Activated CD8-positive, alpha-beta memory T cell treated with anti-CD3 and anti-CD28 coated beads, Interleukin-2, amount 50 U/mL, for 1 hour (primary cell): ENCODE data around the gene ATG7.
"Not testable (repeated sequence)": the region's sequence is repeated elsewhere in the genome, so short reads cannot be mapped to it uniquely, and the experiment has no call there.

Experiments
- DNase-seq: peaks from one replicate; pipeline ENCODE4 v3.0.0-alpha.2; 2020; ENCODE audit errors: extremely low read depth

Gene ATG7

GRCh38 chr3:11424277-11424676 is 152.1 kb downstream of the ATG7 start:
- no peak for DNase-seq

GRCh38 chr3:11430207-11430606 is 158.0 kb downstream of the ATG7 start:
- DNase-seq = no peak

- no peak for DNase-seq
Observed at GRCh38 chr3:11430624-11431023, 158.4 kb downstream of the ATG7 start.

GRCh38 chr3:11431319-11431718 is 159.1 kb downstream of the ATG7 start:
- DNase-seq = no peak

- DNase-seq = no peak
Observed at GRCh38 chr3:11434017-11434526, 161.9 kb downstream of the ATG7 start.

- DNase-seq = no peak
Observed at GRCh38 chr3:11434563-11435096, 162.4 kb downstream of the ATG7 start.

GRCh38 chr3:11435440-11436165 is 163.4 kb downstream of the ATG7 start:
- no peak for DNase-seq

GRCh38 chr3:11436775-11437174 is 164.6 kb downstream of the ATG7 start:
- no peak for DNase-seq

GRCh38 chr3:11437506-11437905 is 165.3 kb downstream of the ATG7 start:
- no peak for DNase-seq

- DNase-seq = no peak
Observed at GRCh38 chr3:11438646-11439045, 166.4 kb downstream of the ATG7 start.

- not testable (repeated sequence) for DNase-seq
Observed at GRCh38 chr3:11441346-11441745, 169.1 kb downstream of the ATG7 start.

- no peak for DNase-seq
Observed at GRCh38 chr3:11444404-11444803, 172.2 kb downstream of the ATG7 start.

- not testable (repeated sequence) for DNase-seq
Observed at GRCh38 chr3:11445193-11445592, 173.0 kb downstream of the ATG7 start.

GRCh38 chr3:11445883-11446282 is 173.7 kb downstream of the ATG7 start:
- DNase-seq = no peak

GRCh38 chr3:11447584-11448200 is 175.5 kb downstream of the ATG7 start:
- DNase-seq = no peak

GRCh38 chr3:11450015-11450414 is 177.8 kb downstream of the ATG7 start:
- no peak for DNase-seq

- no peak for DNase-seq
Observed at GRCh38 chr3:11452312-11452711, 180.1 kb downstream of the ATG7 start.

GRCh38 chr3:11452885-11453847 is 181.0 kb downstream of the ATG7 start:
- DNase-seq = no peak

- no peak for DNase-seq
Observed at GRCh38 chr3:11455956-11456355, 183.8 kb downstream of the ATG7 start.

- DNase-seq = no peak
Observed at GRCh38 chr3:11457135-11457534, 184.9 kb downstream of the ATG7 start.

- no peak for DNase-seq
Observed at GRCh38 chr3:11459186-11459824, 187.1 kb downstream of the ATG7 start.
